Glomerular visceral epithelial cell (primary cell): ENCODE results near the gene TOP3B.
"Not testable (repeated sequence)": the region's sequence is repeated elsewhere in the genome, so short reads cannot be mapped to it uniquely, and the experiment has no call there.

Experiments used
- DNase-seq: peaks from one replicate; pipeline ENCODE4 v3.0.0-alpha.2; 2016; ENCODE audit errors: extremely low spot score

The TOP3B gene

DNA sequence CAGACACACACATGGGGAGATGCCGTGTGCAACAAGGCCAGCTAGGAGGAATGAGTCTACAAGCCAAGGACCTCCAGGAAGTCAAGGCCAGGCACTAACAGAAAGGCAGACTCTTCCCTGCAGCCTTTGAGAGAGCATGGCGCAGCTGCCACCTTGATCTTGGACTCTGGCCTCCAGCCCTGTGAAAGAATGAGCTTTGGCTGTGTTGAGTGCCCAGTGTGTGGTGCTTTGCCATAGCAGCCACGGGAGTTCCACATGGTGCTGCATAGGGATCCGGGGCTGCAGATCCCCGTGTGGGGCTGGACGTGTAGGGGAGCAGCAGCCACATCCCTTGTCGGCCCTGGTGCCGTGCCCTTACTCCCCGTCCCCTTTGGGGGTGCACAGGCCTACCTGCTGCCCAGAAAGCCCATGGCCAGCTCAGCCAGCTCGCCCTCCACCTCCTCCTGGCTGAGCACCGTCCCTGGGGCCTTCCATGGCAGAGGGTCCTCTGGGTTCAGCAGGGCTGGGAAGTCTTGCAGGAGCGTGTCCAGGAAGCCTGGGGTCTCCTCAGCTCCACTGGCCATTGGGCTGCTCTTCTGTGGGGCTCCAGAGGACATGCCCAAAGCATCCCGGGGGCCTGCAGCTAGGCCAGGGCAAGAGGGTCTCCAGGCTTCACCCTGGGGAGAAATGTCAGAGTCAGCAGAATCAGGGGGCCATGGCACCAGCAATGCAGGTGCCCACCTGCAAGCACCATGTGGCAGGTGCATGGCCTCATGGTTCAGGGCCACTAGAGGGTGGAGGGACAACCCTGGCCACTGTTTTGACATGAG, 36.9 kb downstream of the TOP3B start:
- DNase-seq: no peak

DNA sequence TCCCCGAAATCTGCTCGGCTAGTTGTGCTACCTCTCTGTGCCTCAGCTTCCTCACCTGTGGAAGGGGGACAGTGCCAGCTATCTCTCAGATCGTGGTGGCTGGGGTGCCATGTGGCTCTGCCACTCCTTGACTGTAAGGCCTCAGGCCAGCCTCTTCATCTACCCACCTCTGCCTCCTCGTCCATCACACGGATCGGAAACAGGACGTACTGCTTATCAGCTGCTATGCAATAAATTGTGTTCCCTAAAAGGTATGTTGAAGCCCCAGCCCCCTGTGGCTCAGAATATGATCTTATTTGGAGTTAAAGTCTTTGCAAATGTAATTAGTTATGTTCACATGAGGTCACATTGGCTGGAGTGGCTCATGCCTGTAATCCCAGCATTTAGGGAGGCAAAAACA, 37.7 kb downstream of the TOP3B start:
- no peak for DNase-seq

DNA sequence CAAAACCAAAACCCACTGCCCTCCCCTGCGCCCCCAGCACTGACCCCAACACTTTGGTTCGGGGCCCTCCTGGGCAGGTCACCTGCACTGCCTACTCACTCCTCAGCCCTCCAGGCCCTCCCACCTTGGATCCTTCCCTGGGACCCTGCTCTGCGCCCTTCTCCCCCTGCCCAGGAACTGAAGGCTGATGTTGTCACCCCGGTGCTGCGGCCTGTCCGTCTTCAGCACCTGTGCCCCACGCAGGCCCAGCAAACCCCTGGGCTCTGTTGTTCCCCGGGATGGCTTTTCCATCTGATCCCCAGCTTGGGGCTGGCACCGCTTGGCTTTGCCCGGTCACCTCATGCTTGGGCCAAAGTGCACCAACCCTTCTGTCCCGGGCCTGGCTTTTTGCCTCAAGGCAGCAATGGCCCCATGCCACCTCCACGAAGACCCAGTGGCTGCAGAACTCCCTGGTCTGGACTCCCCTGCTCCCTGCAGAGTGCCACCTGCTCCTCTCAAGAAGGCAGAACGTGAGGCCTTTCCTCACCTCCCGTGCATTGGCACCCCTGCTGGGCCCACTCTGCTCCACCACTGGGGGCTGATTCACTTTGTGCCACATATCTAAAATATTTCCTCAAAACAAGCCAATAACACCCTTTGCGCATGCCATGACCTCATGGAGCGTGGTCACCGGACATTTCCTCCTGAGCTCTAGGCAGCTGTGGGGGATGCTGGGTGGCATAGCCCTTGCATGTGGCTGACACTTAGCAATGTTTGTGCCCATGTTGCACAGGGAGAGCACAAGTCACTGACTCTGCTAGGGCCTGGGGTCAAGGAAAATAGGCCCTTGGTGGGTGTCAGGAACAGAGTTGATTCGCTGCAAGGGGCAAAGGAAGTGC, 38.8 kb downstream of the TOP3B start:
- no peak for DNase-seq

DNA sequence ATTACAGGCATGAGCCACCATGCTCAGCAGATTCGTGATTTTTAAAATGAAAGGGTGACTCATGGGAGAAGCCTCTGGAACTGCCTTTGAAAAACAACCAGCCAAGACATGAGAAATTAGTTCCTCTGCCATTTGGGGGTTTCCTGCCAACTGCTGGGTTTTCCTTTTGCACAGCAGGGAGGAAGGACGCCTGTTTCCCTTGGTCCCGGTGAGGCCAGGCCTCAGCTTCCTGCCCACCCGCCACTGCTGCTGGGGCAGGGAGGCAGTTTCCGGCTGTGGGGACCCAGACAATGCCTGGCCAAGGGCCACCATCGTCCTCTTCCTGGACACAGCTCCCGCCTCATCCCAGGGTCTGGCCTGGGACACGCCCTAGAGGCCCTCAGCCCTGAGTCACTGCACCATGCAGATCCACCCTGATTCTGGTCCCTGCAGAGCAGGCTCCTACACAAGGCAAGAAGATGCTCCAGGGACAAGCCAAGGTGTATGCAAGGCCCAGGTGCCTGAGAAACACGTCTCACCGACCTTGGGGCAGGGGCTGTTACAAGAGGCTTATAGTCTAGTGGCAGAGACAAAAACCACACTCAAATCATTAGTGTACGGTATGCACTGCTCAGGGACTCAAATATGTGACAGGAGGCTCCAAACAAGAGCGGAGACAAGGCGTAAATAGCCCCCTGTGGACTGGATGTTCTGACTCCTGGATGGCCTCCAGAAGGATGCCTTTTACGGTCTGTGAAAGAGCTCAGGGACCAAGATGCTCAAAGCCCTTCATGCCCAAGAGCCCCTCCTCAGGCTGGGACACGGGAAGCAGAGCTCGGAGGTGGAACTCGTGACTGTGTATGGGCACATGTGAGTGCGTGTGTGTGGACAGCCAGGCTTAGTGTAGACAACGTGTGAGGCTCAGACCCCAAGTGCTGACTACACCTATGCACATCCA, 39.9 kb downstream of the TOP3B start:
- DNase-seq: peak; percentile 63

DNA sequence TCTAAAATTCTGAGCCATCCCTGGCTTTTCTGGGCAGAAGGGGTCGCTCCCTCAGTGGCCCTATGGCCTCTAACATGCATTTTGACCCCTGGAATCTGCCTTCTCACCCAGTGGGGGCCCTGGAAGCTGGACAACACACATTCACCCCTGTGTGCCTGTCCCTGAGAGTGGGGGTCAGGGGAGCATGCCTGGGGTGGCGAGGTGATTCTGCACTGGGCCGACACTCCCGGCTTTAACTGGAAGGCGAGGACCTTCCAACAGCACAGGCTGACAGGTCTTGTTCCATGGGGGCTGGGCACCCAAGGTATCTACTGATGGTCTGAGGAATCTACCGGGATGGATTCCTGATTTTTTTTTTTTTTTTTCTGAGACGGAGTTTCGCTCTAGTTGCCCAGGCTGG, 40.7 kb downstream of the TOP3B start:
- no peak for DNase-seq

DNA sequence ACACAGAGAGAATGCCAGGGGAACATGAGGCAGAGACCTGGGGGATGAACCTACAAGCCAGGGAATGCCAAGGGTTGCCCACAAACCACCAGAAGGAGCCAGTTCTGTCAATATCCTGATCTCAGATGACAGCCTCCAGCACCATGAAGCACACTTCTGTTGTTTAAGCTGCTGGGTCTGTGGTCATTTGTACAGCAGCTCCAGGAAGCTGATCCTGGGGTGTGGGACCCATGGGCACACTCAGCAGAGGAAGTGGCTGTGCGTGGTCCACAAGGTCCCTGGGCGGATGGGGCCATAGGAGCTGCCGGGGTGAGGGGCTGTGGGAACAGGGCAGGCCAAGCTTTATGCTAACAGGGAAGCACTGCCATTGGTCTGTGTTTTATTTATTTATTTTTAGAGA, 42.1 kb downstream of the TOP3B start:
- peak; percentile 13 for DNase-seq

DNA sequence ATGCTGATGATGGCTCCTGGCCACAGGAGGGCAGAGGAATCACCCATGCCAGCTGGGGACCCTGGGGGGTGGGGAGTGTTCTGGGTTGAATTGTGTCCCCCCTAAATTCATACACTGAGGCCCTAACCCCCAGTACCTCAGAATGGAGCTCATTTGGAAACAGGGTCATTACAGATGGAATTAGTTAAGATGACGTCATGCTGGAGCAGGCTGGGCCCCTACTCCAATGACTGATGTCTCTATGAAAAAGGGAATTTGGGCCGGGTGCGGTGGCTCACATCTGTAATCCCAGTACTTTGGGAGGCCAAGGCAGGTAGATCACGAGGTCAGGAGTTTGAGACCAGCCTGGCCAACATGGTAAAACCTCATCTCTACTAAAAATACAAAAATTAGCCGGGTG, 42.7 kb downstream of the TOP3B start:
- DNase-seq: not testable (repeated sequence)

DNA sequence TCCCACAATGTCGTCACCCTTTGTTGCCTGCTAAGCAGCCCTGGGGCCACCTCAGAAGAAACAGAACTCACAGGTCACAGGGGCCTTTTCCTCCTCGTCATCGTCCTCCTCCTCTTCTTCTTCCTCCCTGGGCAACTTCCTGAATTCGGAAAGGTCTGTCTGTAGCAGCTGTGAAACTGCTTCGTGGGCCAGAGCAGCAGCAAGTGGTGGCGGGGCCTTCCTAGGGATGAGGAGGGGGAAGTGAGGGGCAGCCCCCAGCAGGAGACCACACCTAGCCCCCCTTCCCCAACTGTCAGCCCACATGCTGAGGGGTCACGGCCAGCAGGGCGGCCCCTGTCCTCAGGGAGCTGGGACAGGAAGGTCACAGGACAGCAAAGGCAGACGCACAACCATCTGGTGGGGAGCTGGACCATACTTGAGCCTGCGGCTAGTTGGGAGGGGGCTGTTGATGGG, 43.1 kb downstream of the TOP3B start:
- no peak for DNase-seq

DNA sequence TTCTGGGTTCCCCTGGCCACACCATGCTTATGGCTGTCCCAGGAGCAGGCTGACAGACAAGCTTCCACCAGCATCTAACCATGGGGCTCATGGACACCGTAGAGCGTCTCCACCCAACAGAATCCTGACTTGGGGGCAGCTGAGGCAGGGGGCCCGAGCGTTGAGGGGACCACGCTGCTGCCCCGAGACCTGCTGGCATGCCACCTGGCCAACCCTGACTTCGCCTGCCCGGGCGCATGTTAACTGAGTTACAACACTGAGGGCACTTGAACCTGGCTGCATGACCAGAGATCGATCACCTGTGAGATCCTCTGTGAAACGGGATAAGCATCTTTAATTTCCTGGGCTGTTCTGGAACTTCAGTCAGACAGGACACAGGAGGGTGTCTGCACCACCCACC, 43.7 kb downstream of the TOP3B start:
- DNase-seq: no peak

DNA sequence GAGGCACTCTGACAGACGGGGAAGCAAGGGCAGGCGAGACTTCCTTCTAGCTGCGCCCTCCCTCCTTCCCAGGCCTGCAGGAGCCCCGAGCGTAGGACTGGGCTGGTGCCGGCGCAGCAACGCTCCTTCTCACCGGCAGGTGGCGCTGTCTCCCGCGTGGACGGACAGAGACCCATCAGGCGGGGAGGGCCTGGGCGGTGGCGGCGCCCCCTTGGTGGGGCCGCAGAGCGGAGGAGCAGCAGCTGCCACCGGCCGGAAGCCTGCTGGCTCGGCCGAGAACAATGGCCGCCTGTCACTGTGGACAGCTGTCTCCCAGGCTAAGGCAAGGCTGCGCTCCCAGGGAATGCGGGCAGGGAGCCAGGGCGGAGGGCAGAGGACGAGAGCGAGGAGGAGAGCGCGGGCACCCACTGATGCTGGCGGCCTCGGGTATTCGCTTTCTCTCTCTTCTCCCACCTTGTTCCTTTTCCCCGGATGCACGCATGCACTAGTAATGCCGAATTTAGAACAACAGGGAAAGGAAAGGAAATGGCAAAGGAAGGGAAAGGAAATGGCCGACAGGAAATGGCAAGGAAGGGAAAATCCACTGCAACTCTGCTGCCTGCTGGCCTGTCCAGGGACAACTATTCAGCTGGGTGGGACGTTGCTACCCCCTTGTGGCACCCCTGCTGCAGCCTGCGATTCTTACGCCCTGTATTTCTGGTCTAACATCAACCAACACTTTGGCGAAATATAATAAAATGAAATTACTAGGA, 44.3 kb downstream of the TOP3B start:
- DNase-seq: peak; percentile 89

DNA sequence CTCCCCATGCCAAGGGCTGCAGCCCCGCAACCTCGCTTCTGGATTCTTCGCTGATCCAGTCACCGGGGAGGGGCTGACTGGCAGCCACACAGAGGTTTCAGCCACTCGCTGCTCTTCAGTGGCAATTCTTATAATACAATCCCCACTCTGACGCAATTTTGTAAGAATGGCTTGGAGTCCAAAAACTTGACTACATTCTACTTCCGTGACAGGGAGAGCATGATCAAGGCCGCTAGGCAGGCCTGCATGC, 44.8 kb downstream of the TOP3B start:
- no peak for DNase-seq

DNA sequence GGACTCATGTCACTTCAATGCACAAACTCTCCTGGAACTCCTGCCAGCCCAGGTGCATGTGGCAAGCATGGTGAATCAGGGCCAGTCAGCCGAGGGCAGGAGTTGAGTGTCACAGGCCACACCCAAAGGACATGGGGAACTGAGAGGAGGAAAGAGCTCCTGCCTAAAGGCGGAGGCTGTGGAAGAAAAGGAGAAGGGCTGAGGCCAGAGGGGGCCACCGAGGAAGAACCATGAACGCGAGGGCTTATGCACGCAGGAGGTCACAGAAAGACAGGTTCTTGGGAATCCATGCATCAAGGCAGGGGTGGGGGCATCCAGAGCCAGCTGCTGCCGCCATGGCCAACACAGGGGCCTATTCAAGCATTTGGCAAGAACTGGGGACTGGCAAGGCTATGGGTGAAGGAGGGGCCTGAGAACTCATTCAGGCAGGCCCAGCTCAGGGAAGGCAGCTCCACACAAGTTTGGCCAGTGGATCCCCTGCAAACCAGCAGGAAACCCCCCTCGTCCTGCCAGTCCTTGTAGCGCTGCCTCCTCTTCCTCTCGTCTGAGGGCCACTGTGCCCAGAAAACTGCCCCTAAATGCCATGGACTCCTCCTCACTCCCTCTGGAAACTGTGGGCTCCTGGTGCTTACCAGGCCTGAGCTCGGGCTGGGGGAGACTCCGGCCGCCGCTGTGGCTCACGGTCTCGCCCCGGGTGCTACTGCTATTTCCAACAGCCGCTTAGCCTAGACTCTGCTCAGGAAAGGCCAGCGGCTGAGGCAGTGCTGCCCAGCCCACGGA, 45.4 kb downstream of the TOP3B start:
- DNase-seq: peak; percentile 19

DNA sequence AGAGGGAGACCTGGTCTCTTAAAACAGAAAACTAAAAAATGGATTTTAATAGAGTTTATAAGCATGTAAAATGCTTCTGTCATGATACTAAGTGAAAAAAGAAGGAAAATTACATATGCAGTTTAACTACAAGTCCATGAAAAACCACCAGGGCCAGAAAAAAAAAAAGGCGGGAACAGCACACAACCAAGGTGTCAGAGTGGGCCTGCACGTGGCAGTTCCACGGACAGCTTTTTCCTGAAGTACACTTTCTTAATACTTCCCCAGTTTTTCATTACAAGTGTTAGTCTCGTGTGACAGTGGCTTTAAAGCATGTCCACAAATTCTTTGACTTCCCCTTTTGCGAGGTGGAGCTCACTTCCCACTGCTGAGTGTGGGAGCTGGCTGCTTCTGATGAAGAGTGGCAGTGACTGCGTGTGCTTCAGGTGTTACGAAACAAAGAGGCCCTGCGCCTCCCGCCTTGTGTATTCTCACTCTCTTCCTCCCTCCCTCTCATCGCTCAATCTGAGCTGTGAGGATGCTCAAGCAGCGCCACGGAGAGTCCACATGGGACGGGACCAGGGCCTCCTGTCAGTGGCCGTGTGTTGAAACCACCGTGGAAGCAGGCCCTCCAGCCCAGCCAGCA, 46.3 kb downstream of the TOP3B start:
- no peak for DNase-seq

DNA sequence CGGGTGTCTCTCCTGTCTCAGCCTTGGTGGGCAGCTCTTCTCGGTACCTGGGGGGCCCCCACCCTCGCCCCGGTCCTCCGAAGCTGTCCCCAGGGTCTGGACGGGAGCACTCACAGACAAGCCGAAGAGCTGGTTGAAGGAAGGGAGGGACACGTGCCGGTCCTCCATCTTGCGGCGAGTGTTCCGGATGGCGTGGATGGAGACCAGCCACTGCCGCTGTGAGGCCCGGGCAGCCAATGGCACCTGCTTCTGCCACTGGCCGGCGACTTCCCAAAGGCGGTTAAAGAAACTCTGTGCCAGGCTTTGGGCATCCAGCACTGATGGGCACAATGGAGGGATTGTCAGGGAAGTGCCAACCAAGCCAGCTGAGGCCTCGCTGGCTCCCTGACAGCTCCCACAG, 48.7 kb downstream of the TOP3B start:
- DNase-seq: no peak

DNA sequence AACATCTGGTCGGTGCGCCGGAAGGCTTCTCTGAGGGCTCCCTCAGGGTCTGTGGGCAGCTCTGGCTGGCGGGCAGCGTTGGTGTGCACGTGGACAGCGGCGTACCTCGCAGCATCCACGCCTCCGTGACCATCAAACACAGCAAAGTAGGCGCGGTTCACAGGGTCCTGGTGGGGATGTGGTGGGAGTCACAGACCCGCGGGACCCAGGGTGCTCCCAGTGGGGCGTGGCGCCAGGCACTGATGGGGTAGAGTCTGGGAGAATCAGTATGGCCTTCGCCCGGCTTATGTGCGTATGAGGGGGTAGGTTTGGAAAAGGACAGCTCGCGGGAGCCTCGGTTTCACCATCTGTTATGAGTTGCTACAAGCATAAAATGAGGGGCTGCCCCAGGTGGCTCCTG, 49.2 kb downstream of the TOP3B start:
- DNase-seq: no peak

DNA sequence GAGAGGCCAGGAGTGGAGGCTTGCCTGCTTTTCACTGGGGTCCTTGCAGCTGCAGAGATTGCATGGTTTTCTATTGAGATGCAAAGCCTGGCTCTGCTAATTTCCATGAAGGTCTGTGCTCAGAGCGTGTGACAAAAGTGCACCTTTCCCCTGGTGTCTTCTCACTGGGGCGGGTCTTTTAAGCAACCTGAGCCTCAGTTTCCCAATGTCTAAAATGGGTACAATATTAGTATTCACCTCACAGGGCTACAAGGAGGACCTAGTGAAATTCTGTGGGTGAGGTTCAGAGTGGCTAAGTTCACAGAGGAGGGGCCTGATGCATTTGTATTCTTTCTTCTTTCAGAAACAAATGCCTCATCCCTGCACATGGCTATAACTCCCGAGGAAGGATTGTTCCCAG, 50.2 kb downstream of the TOP3B start:
- no peak for DNase-seq

DNA sequence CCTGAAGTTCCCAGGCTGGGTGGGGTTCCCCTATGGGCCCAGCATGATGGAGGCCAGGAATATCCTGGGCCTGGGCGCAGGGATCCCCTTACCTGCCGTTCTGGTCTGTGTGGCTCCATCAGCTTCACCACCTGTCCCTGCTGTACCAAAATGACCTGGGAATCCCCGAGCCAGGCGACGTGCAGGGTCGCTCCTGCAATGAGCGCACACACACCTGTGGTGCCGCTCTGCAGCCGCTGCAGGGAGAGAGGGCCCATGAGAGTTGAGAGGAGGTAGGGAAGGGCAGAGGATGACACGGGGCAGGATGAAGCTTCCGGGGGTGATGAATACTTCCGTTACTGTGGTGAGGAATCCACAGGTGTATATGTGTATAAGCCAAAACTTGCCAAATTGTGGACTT, 51.5 kb downstream of the TOP3B start:
- no peak for DNase-seq

DNA sequence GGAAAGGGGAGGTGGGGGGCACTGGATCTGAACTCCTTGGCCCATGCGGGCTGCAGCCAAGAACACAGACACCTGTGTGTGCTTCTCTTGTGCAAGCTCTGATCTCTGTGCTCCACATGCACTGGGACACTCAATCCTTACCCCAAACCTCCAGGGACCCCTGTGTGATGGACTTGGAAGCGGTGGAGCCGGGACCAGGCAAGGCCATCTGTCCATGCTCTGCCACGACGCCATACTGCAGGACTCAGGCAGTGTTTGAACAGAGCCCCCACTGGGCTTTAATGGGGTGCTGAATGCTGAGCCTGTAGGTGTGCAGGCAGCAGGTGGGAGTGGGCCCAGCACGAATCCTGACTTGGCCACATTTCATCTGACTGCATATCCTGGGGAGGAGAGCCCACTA, 53.3 kb downstream of the TOP3B start:
- DNase-seq: no peak

DNA sequence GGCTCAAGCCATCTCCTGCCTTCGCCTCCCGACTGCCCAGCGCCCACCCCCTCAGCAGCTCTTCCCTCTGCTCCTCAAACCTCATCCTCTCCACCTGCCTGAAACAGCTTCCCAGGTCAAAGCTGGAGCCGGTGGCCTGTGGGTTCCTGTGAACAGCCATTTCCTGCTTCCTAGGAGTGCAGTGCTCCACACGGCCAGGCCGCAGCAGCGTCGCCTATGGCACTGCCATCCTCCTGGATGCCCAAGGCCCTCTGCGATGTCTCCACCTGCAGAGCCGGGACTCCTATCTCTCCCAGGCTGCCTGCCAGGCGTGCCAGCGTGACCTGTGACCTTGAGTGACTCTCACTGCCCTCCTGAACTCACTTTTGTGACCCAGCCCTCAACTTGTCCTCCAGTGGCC, 54.5 kb downstream of the TOP3B start:
- no peak for DNase-seq

DNA sequence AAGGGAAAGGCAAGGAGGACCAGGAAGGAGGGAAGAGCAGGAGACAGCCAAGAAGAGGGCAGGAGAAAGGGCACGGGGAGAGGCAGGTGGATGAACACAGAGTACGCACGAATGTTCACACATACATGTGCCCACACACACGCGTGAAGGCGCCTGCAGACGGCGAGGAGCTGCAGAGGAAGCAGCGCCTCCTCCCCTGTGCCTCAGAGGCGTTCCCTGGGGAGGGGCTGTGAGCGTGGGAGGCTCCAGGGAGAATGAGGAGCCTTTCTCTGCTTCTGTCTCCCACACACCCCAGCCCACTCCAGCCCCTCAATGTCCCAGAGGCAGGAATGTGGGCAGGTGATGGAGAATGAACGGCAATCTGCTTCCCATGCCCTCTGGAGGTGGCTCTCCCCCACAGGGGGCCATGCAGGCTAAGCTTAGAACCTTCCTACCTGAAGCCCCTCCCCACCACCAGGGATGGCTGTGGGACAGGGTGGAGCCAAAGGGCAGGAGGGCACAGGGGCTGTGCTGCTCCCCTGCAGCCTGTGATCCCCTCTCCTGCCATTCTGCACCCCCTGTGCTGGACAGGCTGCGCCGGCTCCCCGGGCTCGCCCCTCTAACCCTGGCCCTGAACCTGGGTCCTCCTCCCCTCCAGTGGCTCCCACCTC, 55.3 kb downstream of the TOP3B start:
- DNase-seq: no peak
